ENCODE results near the gene SEMA3E.
"Not testable (repeated sequence)": the region's sequence is repeated elsewhere in the genome, so short reads cannot be mapped to it uniquely, and the experiment has no call there.

SEMA3E gene

DNA sequence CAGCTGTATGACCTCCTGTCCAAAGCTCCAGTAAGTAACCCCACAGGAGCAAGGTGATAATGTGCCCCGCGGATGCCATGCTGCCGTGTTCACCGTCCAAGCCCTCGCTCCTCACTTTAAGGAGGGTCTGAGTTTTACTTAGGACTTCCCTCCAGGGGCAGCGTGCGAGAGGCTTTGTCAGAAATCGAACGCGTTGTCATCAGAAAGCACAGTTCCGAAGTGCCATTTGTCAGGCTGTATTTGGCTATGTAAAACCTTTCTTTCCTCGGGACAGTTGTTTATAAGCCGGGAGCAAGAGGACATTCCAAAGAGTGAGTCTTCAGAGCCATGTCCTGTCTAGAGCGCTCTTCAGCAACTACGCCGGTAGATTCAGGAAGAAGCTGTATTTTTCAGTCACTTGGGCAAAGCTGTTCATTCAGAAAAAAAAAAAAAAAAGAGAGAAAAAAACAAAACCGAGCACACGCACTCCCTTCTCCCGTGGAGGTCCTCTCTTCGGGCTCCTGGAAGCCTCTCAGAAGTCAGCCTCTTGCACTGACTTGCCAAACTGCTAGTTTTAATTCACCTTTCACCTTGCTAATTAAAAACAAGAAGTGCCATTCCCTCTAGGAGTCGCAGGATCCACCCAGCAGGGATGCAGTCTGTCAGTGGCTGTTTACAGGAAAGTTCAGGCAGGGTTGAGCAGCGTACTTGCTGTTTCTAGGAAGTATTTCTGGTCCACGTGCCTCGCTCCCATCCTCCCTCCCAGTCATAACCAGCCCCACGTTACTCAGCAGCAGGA, at the start of gene SEMA3E:
Gene SEMA3E (minus strand): TSS at position 676 of the 778 bp plus-strand sequence.
- FAIRE-seq: no peak

DNA sequence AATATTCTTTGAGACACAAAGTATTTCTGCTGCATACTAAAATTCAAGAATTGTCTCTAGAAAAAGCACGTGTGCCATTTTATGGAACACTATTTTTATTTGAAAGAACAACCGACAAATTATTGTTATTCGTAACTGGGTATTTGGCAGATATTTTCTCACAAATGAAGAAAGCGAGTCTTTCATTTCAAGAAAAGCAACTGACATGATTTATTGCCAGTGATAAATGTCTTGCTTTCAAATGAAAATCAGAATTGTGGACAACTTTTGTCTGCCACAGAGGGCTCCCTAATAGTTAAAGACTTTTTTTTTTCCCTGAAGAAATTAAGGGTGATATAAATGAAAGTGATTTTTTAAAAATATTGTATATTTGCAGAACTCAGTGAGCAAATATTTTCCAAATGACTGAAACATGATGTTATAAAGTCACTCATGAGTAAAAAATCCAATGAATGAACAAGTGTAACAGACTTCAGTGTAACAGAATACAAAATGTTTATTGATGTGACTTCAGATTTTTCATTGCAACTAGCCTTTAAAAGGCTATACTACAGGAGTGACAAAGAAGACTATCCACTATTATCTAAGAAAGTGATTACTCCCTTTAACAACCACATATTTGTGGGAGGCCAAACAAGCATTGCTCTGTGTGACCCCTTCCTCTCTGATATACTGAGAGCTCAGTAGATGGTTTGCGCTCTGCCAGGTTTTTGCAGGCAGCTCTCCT, 49.0 kb upstream of the SEMA3E start:
- FAIRE-seq: no peak

DNA sequence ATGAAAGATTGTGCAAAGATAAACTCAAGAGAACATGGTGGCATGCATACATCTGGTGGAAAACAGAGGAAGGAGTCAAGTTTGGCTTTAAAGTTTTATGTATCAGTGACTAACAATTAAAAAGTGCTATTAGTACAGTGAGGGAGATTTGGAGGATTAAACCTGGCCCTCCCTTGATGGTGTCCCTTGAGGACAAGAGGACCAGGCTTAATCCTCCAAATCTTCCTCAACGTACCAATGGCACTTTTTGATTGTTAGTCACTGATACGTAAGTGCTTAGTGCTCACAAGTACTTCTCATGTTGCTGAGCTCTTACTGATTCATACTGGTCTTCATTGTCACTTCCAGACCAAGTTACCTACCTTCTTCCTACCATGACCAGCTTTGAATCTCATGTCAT, 47.2 kb upstream of the SEMA3E start:
- no peak for FAIRE-seq

DNA sequence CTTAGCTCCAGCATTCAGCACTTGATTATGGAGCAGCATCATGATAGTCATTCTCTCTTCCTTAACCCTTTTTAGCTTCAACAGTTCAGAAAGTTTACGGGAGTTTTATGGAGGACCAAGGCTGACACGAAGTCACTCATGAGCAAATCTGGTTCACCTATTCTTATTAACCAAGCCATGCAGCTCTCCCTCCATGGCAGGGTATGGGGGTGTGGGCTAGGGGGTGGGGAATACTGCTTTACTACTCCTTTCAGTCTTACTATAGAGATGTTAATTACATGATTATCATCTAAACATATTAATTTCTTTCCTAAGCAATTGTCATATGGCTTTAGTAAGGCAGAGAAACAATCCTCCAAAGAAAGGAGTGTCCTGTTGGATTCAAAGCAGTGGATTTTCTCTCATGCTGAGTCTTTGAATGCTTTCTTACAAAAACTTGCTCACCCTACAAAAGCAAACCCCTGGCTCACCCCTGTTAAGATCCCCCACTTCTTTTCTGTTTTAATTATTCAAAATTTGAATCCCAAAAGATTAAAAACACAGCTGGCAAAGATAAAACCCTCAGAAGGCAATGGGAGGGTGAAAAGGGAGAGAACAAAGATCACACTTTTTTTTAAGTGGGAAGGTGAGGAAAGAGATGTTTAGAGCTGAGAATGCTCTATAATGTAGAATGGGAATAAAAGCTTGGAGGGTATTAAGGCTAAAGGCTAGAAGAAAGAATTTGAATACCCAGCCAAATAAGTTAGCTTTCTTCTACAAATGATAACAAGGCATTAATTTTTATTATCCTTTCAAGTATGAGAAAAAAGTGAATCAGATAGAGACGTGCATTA, 46.4 kb upstream of the SEMA3E start:
- no peak for FAIRE-seq

DNA sequence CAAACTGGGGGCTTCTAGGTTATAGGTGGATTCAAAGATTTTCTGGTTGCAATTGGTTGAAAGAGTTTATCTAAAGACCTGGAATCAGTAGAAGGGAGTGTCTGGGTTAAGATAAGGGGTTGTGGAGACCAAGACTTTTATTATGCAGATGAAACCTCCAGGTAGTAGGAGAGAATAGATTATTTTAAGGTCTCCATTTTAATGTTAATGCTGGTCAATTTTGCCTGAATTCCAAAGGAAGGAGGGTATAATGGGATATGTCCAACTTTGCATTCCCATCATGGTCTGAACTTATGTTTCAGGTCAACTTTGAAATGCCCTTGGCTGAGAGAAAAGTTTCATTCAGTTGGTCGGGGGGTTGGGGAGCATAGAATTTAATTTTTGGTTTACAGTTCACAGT, 44.3 kb upstream of the SEMA3E start:
- no peak for FAIRE-seq

DNA sequence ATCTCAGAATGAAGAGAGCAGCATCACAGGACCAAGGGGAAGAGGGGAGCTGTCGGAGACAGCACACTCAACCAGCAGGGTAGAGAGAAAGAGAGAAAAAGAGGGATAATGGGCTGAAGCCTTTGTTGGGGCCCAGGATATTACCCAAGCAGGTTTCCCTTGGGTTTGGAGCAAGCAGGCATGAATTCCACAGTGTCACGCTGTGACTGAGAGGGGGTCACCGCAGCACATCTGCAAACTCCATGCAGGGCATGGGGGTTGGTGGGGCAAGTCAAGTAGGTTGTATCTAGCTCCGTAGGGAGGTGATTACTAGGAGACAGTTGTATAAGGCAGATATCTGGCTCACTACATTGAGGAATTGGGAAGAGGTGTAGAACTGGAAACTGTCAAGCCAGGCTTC, 42.2 kb upstream of the SEMA3E start:
- no peak for FAIRE-seq

DNA sequence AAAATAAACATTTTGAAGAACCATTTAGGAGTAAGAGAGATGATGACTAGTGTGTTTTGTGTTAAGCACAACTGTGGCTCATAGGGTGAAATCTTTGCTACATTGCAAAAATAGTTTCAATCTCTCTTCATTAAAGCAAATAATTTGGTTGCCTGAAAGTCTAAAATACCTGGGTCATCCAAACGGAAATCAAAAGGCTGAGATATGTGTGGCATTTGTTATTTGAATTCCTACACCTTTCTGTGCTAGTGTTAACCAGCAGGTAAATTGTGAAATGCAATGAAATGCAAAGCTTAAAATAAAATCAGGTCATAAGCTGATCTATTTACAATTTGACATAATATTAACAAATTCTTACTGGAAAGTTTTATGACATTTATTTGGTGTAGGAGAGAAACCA, 40.9 kb upstream of the SEMA3E start:
- no peak for FAIRE-seq

DNA sequence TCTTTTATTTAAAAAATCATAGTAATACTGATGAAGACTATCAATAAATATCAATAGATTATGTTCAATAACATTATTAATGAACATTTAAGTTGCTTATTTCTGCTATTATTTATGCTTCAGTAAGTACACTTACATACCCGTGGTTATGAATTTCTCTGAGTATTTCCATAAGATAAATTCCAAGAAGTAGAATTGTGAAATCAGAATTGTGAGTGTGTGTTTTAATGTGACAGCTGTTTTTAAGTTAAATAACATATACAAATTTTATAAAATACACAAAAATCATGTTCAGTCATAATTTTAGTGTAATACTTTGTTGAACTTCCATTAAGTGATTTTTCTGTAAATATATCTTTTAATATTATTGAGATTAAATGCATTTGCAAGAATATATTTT, 37.5 kb upstream of the SEMA3E start:
- no peak for FAIRE-seq

DNA sequence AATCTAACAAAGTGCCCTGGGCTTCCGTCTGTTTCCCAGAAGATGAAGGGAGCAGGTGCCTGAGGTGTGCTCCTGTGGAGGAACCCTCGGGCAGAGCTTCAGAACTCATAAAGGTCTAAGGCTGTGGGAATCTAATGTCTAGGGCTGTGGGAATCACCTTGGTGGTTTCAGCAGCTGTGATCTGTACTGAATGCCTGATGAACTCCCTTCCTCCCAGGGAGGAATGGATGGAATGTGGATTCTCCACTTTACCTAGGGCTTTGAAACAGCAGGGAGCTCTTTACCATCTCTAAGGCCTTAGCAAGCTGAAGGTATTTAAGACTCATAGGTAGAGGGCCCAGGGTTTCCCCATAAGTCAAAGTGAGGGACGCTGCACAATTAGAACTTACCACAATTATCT, 36.0 kb upstream of the SEMA3E start:
- FAIRE-seq: no peak

DNA sequence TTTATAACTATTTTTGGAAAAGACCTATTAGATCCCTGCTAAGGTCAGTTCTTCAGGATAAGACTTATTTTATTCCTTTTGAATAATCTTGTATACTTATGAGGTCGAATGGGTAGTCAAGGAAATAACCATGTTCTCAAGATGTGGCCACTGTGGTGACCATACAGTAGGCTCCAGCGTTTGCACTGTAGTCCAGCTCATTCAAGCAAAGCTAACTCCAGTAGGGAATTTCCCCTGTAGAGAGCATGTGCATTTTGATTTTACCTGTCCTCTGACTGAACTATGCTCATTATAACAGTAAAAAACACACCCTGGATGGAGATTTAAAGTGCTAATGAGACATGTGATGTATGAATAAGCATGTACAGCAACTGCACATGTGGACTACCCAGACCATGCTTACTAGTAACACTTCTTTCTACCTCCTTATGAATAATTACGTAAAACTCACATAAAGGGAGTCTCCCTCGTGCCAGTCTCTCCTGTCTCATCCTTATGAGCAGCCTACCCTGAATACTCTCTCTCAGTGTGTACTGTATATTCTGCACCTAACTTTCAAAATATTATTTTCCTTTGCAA, 32.4 kb upstream of the SEMA3E start:
- FAIRE-seq: no peak

DNA sequence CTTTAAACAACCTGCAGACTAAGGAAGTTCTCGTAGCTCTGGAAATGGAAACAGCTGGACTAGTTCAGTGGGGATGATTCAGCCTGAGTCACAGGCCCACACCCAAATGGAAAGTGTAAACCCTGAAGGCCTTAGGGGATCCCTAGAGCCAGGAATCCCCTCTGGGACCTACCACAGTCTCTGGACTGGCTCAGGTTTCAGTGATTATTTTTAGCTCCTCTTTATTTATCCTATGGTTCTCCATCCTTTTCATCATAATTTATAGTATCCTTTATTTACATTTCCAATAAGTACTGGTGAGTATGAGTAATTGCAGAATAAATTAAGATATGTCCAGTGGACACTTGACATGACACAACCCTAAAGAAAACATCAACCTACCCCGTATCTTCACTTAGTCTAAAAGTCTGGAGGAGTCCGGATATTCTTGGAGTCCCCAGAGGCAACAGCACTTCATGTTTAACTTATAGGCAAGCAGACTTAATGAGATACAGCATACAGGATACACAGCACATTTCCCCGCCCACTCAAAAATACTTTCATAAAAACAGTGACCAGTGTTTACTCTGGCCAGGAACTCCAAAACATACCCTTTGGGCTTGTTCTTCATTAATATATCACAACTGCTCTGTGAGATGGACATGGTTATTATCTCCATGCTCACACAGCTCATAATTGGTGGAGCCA, 28.4 kb upstream of the SEMA3E start:
- no peak for FAIRE-seq

DNA sequence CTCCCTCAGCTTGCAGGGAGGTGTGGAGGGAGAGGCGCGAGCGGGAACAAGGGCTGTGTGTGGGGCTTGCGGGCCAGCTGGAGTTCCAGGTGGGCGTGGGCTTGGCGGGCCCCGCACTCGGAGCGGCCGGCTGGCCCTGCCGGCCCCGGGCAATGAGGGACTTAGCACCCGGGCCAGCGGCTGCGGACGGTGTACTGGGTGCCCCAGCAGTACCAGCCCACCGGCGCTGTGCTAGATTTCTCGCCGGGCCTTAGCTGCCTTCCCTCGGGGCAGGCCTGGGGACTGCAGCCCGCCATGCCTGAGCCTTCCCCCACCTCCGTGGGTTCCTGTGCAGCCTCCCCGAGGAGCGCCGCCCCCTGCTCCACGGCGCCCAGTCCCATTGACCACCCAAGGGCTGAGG, 24.4 kb upstream of the SEMA3E start:
- FAIRE-seq: not testable (repeated sequence)

DNA sequence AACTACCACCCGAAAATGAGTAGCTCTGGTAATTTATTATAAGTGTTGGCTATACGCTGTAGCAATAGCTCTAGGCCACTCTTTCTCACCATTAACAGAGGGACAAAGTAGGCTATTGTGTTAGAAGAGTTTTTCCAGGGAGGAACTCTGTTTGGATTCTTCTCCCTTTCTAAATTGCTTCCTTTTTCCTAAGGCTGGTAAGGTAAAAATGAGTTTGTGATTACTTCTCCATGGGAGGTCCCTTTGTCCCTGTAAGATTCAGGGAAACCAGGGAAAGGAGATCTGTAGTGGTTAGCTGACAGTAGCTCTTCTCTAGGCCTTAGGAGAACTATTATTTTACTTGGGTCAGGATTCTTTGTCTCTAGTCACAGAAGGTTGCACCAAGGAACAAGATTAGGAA, 23.2 kb upstream of the SEMA3E start:
- FAIRE-seq: no peak

DNA sequence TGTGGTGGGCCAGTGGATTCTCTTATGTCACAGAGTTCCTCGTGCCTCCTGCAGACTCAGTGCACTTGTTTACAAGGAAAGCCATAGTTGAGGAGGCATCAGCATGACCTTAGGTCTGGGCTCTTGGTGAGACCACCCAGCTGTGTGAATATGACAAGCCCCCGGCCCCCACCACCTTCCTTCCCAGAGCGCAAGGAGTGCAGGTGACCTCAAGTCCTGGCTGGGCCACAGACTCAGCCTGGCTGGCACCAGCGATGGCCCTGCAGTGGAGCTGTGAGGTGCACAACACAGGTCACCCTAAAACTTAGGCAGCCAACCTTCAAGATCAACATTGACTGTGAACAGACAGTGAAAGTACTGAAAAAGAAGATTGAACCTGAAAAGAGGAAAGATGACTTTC, 14.2 kb upstream of the SEMA3E start:
- no peak for FAIRE-seq

DNA sequence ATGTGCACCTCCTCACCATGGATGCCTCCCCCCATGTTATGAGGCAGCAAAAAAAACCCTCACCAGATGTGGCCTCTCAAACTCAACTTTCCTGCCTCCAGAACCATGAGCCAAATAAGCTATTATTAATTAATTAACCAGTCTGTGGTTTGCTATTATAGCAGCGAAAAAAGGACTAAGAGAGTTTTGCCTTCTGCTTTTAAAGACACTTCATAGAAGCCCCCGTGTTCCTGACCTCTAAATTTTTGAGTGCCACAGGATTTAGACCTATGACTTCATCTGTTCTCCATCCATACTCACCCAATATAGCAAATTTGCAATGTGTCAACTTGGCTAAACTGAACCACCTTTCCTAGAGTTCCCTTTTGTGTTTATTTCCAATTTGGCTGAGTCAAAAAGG, 9.2 kb upstream of the SEMA3E start:
- FAIRE-seq: no peak

DNA sequence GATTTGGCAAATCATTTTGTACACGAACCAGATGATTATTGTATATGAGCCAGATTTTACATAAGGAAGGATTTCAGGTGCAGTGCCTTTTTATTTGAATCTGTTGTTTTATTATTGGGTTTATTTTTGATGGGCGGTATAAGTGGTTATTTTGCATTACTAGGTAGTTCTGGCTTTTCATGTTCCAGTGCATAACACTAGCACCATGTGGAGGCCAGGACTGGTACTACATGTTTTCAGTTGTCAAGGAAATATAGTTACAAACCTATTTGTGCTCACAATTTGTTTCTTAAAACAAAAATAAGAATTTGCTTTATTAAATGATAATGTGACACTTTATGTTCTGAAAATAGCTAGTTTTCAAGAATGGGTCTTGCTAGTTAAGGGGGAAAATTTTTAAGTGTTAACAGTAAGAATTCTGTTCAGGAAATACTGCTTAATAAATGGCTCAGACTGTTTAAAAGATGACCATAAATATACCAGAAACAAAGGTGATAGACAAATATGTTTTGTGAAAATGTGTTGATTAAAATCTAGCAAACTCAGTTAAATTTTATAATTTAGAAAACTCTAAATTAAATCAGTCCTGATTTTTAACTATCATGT, 7.1 kb upstream of the SEMA3E start:
- FAIRE-seq: peak; percentile 88

DNA sequence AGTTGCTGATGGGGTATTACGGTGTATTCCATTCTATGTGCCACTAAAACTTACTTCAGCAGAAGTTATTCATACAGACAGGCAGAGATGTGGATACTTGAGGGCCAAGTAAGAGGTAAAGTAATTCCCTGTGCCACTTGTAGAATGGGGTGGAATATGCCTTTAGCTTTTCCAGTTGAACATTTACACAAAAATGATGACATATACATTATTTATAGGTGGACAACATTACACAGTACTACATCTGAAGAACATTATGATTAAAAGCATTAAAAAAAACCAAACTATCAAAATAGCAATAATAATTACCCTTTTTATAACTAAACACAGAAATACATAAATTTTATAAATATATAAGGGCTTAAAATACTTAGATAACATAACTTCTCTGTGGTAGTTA, 3.5 kb upstream of the SEMA3E start:
- no peak for FAIRE-seq

DNA sequence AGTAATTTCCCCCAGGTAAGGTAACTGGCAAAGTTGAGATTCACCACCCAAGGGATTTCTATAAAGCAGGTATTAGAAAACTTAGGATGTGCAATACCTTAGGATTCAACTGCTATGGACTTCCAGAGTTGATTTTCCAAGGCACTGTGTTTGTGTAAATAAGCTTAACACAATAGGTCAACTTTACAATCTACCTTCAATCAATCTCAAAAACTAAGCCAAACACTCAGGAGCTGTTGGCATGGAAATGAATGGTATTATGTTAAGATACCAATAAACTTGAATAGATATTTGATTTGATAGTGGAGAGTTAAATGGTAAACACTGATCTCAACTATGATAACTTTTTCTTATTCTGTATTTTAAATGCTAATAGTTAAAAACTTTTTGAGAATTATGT, 762 bp upstream of the SEMA3E start:
- no peak for FAIRE-seq

DNA sequence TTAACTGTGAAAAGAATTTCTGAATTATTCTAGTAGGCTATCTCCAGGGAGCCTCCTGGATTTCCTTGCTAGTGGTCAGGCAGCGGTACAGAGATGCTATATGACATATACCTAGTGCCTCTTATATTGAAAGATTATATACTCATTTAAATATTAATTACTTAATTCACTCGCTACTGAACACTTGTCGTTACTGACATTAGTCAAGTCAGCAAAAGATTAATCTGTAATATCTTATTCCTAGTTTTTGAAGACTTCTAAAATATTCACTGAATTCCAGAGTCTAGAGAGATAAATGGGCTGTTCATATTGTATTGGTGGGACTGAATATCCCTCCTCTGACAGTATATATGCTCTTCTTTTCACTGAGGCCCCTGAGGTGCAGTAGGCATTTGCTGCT, 2.9 kb downstream of the SEMA3E start:
- FAIRE-seq: no peak

DNA sequence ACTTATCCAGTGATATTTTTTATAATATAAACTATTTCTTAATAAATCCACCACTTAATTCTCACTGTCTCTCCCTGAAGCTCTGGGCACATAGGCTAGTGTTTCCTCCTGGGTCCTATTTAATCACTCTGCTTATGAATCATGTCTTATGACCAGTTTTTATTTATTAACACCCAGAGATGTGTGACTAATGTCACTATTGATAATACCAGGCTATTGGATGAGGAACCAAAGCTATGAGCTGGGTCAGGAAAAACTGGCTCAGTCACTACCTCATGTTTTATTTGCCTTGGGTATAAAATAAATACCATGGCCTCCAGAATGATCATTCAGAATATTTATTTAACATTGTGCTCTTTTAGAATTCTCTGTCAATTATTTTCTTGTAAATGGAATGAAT, 5.2 kb downstream of the SEMA3E start:
- no peak for FAIRE-seq

DNA sequence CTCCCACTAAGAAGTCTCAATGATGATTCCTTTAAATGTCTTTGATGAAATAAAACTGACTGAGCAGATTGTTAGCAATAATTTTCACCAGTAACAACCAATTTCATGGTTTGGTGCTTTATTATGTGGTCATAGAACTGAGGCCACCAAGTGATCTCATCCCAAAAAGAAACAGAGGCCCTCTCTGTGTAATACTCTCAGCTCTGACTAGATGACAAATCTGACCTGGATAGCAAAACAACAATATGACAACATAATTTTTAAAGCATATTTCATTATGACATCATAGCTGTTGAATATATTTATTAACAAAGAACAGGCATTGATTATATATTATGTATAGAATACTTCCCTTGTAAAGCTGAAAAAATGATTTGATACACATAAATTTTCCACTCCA, 5.9 kb downstream of the SEMA3E start:
- FAIRE-seq: no peak

Measured in endometrium (tissue), 2 donors.